Gastrocnemius medialis (tissue), 4 donors: Measurements from ENCODE around the gene TNRC6B.

Experiments
- CTCF ChIP-seq, 5 experiments: fragments of 450-650 bp in 3 of 5; fragments of 200-600 bp in 2 of 5; sonication (generic) in 2 of 5; IDR thresholded peaks in 4 of 5; conservative IDR thresholded peaks in 1 of 5; 1 replicate in 4 of 5; 2 replicates in 1 of 5; pipeline ENCODE4 v1.5.1; 2016 to 2019; ENCODE audit warnings: antibody characterized with exemption in 5 of 5, mild to moderate bottlenecking in 3 of 5, moderate library complexity in 3 of 5
- POLR2A ChIP-seq, 2 donors: fragments of 450-650 bp; IDR thresholded peaks; one replicate each; pipeline ENCODE4 v1.6.1; 2017; ENCODE audit warnings: antibody characterized with exemption in 2 of 2, mild to moderate bottlenecking in 2 of 2, moderate library complexity in 2 of 2

- no peak for TF ChIP-seq CTCF (IDR thresholded peaks at IDR 0.05 in 4 of 5, conservative IDR thresholded peaks at IDR 0.05 in 1 of 5)
- TF ChIP-seq POLR2A (IDR thresholded peaks at IDR 0.05): no peak
Observed at GRCh38 chr22:40261783-40262182, 84.1 kb downstream of the TNRC6B start.
